Right cardiac atrium (tissue), 5 donors: ENCODE results near the gene C1GALT1. TPM values are rescaled to one million over a fixed set of nuclear protein-coding genes. Genes with fewer than 3 reads are reported as not detected.

Source experiments
- ATAC-seq, 2 donors: fragments of 200-7000 bp; cut with Tn5 transposase; one replicate each; pipeline versions ENCODE4 v1.8.0 to v1.9.1; 2020; ENCODE audit warnings: moderate library complexity in 2 of 2, mild to moderate bottlenecking in 1 of 2
- DNase-seq, 3 donors: peaks; one replicate each; pipeline ENCODE4 v3.0.0-alpha.2; 2020
- H3K27ac ChIP-seq: one replicate; pipeline ENCODE4 v1.5.1; 2013; ENCODE audit warnings: mild to moderate bottlenecking, low read length, control low read depth, moderate library complexity
- H3K27me3 ChIP-seq: one replicate; pipeline ENCODE4 v1.6.1; 2013; ENCODE audit not compliant: control insufficient read depth, insufficient read depth
- H3K4me1 ChIP-seq: one replicate; pipeline ENCODE4 v1.6.1; 2013; ENCODE audit warnings: low read length; ENCODE audit not compliant: control insufficient read depth, insufficient read depth
- H3K4me3 ChIP-seq: one replicate; pipeline ENCODE4 v1.5.1; 2013; ENCODE audit warnings: low read length, control low read depth
- H3K9me3 ChIP-seq: one replicate; pipeline ENCODE4 v1.6.1; 2013; ENCODE audit warnings: low read length; ENCODE audit not compliant: control insufficient read depth
- WGBS: extraction: QIAGEN DNeasy Blood & Tissue Kit; methylation state at CpG from one replicate; pipeline ENCODE4 v1.1.7; 2013; 5-methylcytosine and 5-hydroxymethylcytosine counted together
- intact Hi-C, 4 donors: fragments of 100-400 bp; cut with DNase I; formaldehyde crosslinking; loops; one replicate each; pipeline versions ENCODE4 v1.11.0 to v1.14.0; 2022 to 2023
- polyA plus RNA-seq: library from polyadenylated mRNA; stranded (reverse); fragments of 200-250 nt; gene quantifications from one replicate; pipeline ENCODE4 v1.2.3, GENCODE V29; 2013
- total RNA-seq, 4 donors: library from RNA; stranded (reverse); fragmentation: NEBNext Ultra II Directional; extraction: Animal tissue kit (Norgen Biotek cat#: 25700); gene quantifications; one replicate each; pipeline ENCODE4 v1.2.1, GENCODE V29; 2021
- donor health status: healthy with polysubstance abuse.
- donor health status: DM: no; HTN: yes; CAD: no.
- donor health status: DM: no; HTN: no; CAD: no.
- donor health status: DM: no; HTN: yes; CAD: no; lungs with severe emphysema.
- donor health status: DM: yes; HTN: yes; CAD: no.

Gene C1GALT1
- total and polyA plus RNA-seq, 5 donors, result 5.2 to 23.3 (median 19.4) TPM

- Histone ChIP-seq H3K4me3 (no peak overlapping the region), H3K4me1 (peaks cover 3% of the 10 kb centered on the region), H3K27me3 (no peaks in the 10 kb centered on the region), H3K9me3 (no peaks in the 10 kb centered on the region), H3K27ac (no peak overlapping the region)
- no peak for DNase-seq
- ATAC-seq, result no peak
- 79% methylated on average over 3 of the region's 3 CpGs for WGBS
- intact Hi-C loops, result no loop called here
Observed at GRCh38 chr7:7220821-7221220, 38.5 kb downstream of the C1GALT1 start.

- Histone ChIP-seq H3K4me1 (peaks cover 3% of the 10 kb centered on the region), H3K4me3 (no peak overlapping the region), H3K27me3 (no peaks in the 10 kb centered on the region), H3K9me3 (no peaks in the 10 kb centered on the region), H3K27ac (no peak overlapping the region)
- DNase-seq, result peak in 1 of 3 donors; percentile 34
- 35% methylated on average over 2 of the region's 2 CpGs for WGBS
- intact Hi-C loops, result no loop called here
- ATAC-seq, result peak in 1 of 2 donors; percentile 81
Observed at GRCh38 chr7:7221599-7222038, 39.3 kb downstream of the C1GALT1 start.

GRCh38 chr7:7223250-7223649 is 40.9 kb downstream of the C1GALT1 start:
- no peaks in the 10 kb centered on the region for H3K9me3 ChIP-seq
- H3K4me3 ChIP-seq, result no peak overlapping the region
- H3K4me1 ChIP-seq, result peaks cover 3% of the 10 kb centered on the region
- DNase-seq, result no peak
- H3K27ac ChIP-seq, result no peak overlapping the region
- 93% methylated on average over 2 of the region's 2 CpGs for WGBS
- H3K27me3 ChIP-seq, result no peaks in the 10 kb centered on the region
- no peak for ATAC-seq
- intact Hi-C loops, result no loop called here

- Histone ChIP-seq H3K27ac (no peak overlapping the region), H3K27me3 (no peaks in the 10 kb centered on the region), H3K4me3 (no peak overlapping the region), H3K4me1 (peaks cover 3% of the 10 kb centered on the region), H3K9me3 (no peaks in the 10 kb centered on the region)
- ATAC-seq, result no peak
- intact Hi-C loops, result no loop called here
- DNase-seq, result no peak
- WGBS, result 96% methylated on average over 5 of the region's 5 CpGs
Observed at GRCh38 chr7:7226407-7226806, 44.1 kb downstream of the C1GALT1 start.

- DNase-seq (no peak), ATAC-seq (no peak)
- Histone ChIP-seq H3K9me3 (no peaks in the 10 kb centered on the region), H3K4me3 (no peak overlapping the region), H3K4me1 (no peaks in the 10 kb centered on the region), H3K27ac (no peak overlapping the region), H3K27me3 (no peaks in the 10 kb centered on the region)
- 71% methylated on average over 2 of the region's 2 CpGs for WGBS
- intact Hi-C loops, result no loop called here
Observed at GRCh38 chr7:7228472-7228871, 46.1 kb downstream of the C1GALT1 start.

GRCh38 chr7:7228967-7229366 is 46.6 kb downstream of the C1GALT1 start:
- Histone ChIP-seq H3K27me3 (no peaks in the 10 kb centered on the region), H3K27ac (peak overlapping the region; percentile 16), H3K9me3 (no peaks in the 10 kb centered on the region), H3K4me1 (no peaks in the 10 kb centered on the region), H3K4me3 (no peak overlapping the region)
- DNase-seq (no peak), ATAC-seq (no peak)
- WGBS, result 87% methylated on average over 1 of the region's 1 CpG
- intact Hi-C loops, result no loop called here

- H3K4me3 ChIP-seq, result no peak overlapping the region
- ATAC-seq (no peak), DNase-seq (no peak)
- H3K27ac ChIP-seq, result no peak overlapping the region
- no peaks in the 10 kb centered on the region for H3K27me3 ChIP-seq
- 97% methylated on average over 1 of the region's 1 CpG for WGBS
- intact Hi-C loops, result no loop called here
- H3K9me3 ChIP-seq, result no peaks in the 10 kb centered on the region
- H3K4me1 ChIP-seq, result no peaks in the 10 kb centered on the region
Observed at GRCh38 chr7:7231000-7231399, 48.7 kb downstream of the C1GALT1 start.

- intact Hi-C loops, result no loop called here
- Histone ChIP-seq H3K9me3 (no peaks in the 10 kb centered on the region), H3K27ac (no peak overlapping the region), H3K4me1 (no peaks in the 10 kb centered on the region), H3K27me3 (no peaks in the 10 kb centered on the region), H3K4me3 (no peak overlapping the region)
- WGBS, result 96% methylated on average over 3 of the region's 3 CpGs
- DNase-seq, result no peak
- no peak for ATAC-seq
Observed at GRCh38 chr7:7231865-7232264, 49.5 kb downstream of the C1GALT1 start.

- intact Hi-C loops, result no loop called here
- H3K9me3 ChIP-seq, result no peaks in the 10 kb centered on the region
- no peaks in the 10 kb centered on the region for H3K4me1 ChIP-seq
- no peak for ATAC-seq
- no peak overlapping the region for H3K27ac ChIP-seq
- no peak for DNase-seq
- no peak overlapping the region for H3K4me3 ChIP-seq
- 92% methylated on average over 3 of the region's 3 CpGs for WGBS
- no peaks in the 10 kb centered on the region for H3K27me3 ChIP-seq
Observed at GRCh38 chr7:7235347-7235746, 53.0 kb downstream of the C1GALT1 start.

- no peaks in the 10 kb centered on the region for H3K9me3 ChIP-seq
- H3K27ac ChIP-seq, result no peak overlapping the region
- ATAC-seq (no peak), DNase-seq (no peak)
- intact Hi-C loops, result no loop called here
- no peaks in the 10 kb centered on the region for H3K27me3 ChIP-seq
- no peaks in the 10 kb centered on the region for H3K4me1 ChIP-seq
- 99% methylated on average over 1 of the region's 1 CpG for WGBS
- H3K4me3 ChIP-seq, result no peak overlapping the region
Observed at GRCh38 chr7:7236041-7236440, 53.7 kb downstream of the C1GALT1 start.

GRCh38 chr7:7237201-7237977 is 55.0 kb downstream of the C1GALT1 start:
- Histone ChIP-seq H3K4me1 (no peaks in the 10 kb centered on the region), H3K27me3 (no peaks in the 10 kb centered on the region), H3K9me3 (no peaks in the 10 kb centered on the region), H3K27ac (no peak overlapping the region), H3K4me3 (no peak overlapping the region)
- intact Hi-C loops, result no loop called here
- DNase-seq, result no peak
- WGBS, result 56% methylated on average over 4 of the region's 4 CpGs
- ATAC-seq, result no peak

- H3K27ac ChIP-seq, result no peak overlapping the region
- 38% methylated on average over 1 of the region's 1 CpG for WGBS
- no peaks in the 10 kb centered on the region for H3K27me3 ChIP-seq
- no peak for DNase-seq
- no peaks in the 10 kb centered on the region for H3K4me1 ChIP-seq
- intact Hi-C loops, result no loop called here
- no peaks in the 10 kb centered on the region for H3K9me3 ChIP-seq
- no peak overlapping the region for H3K4me3 ChIP-seq
- no peak for ATAC-seq
Observed at GRCh38 chr7:7237978-7238267, 55.6 kb downstream of the C1GALT1 start.
